ENCODE measurements around the gene IHH.
A peak's percentile ranks its signal among the peaks of the same experiment; 100 is the strongest.

IHH gene

DNA sequence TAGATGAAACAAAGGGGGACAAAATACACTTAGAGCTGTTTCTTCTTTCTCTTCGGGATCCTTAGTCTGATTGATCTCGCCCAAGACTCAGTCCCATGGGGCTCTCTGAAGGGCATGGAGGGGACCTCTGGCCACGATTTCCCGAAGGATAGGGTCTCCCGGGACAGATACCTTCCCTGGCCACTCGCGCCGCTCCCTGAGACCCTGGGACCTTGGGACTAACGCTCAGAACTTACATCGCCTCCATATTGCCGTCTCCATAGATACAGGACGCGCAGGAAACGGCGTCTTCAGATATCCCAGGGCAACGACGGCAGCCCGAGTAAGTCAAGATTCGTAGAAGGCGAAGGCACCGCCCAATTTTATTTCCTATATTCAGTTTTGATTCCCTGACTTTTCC, 19.5 kb downstream of the IHH start, which contains the start of gene CFAP65:
TSS of gene CFAP65 (minus strand) at position 265 of the 400 bp plus-strand sequence. CDS start 2,468 bp downstream, outside the sequence.
- no peak for DNase-seq (ENCODE audit: extremely low read depth in 1 of 2, low read depth in 1 of 2)

DNA sequence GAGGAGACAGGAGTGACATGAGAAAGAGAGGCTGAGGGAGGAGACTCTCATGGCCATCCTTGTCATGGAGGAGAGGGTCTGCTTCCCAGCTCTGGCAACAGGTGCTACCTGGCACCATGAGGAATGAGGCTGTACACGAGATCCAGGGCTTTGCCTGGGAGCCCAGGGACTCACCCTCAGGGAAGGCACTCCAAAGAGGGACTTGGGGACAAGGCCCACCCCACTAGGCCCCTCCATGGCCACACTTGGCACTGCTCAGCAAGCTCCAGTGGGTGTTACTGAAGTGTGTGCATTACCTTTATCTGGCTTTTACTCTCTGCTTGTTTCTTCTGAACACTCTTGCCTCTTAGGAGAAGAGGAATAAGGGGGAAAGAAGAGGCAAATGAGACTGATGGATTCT, 22.1 kb downstream of the IHH start:
- DNase-seq (ENCODE audit: extremely low read depth in 1 of 2, low read depth in 1 of 2) = no peak

GRCh38 chr2:219037783-219038499, 22.8 kb downstream of the IHH start:
- no peak for DNase-seq (ENCODE audit: extremely low read depth in 1 of 2, low read depth in 1 of 2)

- no peak for DNase-seq (ENCODE audit: extremely low read depth in 1 of 2, low read depth in 1 of 2)
These were observed 24.8 kb downstream of the IHH start for GRCh38 chr2:219035942-219036341.

- no peak for DNase-seq (ENCODE audit: extremely low read depth in 1 of 2, low read depth in 1 of 2)
These were observed 25.9 kb downstream of the IHH start for GRCh38 chr2:219034823-219035222.

- no peak for DNase-seq (ENCODE audit: extremely low read depth in 1 of 2, low read depth in 1 of 2)
These were observed 28.5 kb downstream of the IHH start for GRCh38 chr2:219032051-219032745.

- DNase-seq (ENCODE audit: extremely low read depth in 1 of 2, low read depth in 1 of 2) = no peak
These were observed 29.5 kb downstream of the IHH start for GRCh38 chr2:219031005-219031738.

GRCh38 chr2:219030177-219030940, 30.4 kb downstream of the IHH start:
- no peak for DNase-seq (ENCODE audit: extremely low read depth in 1 of 2, low read depth in 1 of 2)

- peak; percentile 28 to 61 for DNase-seq (ENCODE audit: extremely low read depth in 1 of 2, low read depth in 1 of 2)
These were observed 30.9 kb downstream of the IHH start for GRCh38 chr2:219029829-219030165.

- DNase-seq (ENCODE audit: extremely low read depth in 1 of 2, low read depth in 1 of 2) = no peak
These were observed 31.5 kb downstream of the IHH start for GRCh38 chr2:219028996-219029828.

DNA sequence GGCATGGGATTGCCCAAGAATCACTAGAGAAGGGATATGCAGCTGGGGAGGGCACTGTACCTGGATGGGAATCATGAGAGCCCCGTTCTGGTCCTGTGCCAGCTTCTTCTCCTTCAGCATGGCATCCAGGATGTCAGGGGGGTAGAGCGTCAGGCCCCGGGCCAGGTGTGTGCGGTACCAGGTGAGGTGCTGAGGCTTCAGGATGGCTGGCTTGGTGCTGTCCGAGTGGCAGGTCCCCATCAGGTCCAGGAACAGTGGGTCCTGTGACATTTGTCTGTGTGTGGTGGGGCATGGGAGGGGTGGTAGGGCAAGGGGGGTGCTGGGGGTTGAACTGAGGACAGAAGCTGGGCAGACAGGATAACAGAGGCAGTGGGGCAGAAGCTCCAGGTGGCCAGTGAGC, 32.6 kb downstream of the IHH start:
- no peak for DNase-seq (ENCODE audit: extremely low read depth in 1 of 2, low read depth in 1 of 2)

DNA sequence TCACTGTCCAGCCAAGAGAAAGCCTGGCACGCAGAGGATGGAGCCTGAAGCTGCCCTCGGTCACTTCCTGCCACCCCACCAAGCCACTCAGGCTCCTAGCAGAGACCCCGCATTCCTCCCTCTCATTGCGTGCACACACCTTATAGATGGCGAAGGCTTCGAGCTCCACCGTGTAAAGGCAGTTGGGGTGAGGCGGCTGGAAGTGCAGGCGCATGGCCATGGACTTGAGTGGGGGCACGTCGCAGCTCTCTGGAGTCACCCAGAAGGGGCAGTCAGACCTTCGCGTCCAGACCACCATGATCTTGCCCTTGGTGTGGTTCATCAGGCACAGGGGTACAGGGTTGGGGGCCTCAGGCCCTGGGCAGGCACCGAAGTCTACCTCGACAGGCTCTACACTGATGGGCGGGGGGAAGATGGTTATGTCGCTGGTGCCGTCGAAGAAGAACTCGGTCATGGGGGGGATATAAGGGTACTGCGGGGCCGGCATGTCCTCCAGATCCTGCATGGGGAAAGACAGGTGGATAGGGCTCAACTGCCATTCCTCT, 33.1 kb downstream of the IHH start:
- no peak for DNase-seq (ENCODE audit: extremely low read depth in 1 of 2, low read depth in 1 of 2)

- no peak for DNase-seq (ENCODE audit: extremely low read depth in 1 of 2, low read depth in 1 of 2)
These were observed 33.8 kb downstream of the IHH start for GRCh38 chr2:219026946-219027345.

DNA sequence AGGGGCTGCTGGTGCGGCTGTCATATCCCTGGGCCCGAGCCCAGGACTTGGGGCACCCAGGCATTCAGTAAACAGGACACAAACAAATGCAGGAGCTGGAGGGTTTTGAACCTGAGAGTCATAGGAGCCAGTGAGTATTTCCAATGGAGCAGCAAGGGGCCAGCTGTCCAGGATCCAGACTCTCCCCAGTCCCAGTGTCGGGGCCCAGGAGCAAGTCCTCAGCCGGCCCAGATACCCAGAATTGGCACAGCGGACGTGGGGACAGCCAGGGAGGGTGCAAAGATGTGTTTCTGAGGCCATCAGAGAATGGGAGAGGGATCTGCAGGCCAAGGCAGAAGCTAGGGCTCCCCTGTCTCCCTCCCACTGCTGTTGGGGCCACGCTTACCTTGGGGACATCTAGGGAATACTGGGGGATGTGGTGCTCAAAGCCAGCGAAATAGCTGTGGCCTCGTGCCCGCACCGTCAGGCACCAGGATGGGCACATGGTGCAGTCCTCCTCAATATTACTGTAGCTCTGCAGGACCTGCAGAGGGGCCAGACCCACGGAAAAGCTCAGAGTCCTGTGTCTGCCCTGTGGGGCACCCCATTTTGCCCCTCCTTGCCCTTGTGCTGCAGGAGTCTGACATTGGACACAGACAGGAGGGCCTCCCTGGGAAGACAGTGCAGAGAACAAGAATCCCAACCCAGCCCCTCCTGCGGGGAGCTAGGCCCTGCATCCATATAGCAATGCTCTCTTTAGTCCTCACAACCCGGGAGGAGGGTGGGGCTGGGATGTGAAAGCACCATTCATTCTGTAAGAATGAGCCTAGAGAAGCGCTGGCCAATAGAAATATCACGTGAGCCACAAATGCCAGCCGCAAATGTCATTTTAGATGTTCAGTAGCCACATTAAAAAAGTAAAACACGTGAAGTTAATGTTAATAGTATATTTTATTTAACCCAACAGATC, 34.8 kb downstream of the IHH start:
- DNase-seq (ENCODE audit: extremely low read depth in 1 of 2, low read depth in 1 of 2) = no peak

DNA sequence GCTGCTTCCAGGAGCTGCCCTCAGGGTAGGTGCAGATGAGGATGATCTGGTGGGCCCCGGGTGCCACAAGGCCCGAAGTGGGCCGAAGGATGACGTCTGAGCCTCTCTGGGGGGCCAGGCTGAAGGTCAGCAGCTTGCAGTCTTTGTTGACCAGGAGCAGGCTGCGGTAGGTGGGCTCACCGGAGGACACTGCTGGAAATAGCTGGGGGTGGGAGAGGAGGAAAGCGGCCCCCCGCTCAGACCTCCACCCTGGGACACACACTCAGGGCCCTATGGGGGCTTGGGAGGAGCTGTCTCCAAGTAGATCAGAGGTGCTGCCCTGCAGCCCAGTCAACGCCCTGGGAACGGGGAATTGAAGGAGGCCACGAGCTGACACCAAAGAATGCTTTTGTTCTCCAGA, 36.7 kb downstream of the IHH start:
- DNase-seq (ENCODE audit: extremely low read depth in 1 of 2, low read depth in 1 of 2) = no peak

DNA sequence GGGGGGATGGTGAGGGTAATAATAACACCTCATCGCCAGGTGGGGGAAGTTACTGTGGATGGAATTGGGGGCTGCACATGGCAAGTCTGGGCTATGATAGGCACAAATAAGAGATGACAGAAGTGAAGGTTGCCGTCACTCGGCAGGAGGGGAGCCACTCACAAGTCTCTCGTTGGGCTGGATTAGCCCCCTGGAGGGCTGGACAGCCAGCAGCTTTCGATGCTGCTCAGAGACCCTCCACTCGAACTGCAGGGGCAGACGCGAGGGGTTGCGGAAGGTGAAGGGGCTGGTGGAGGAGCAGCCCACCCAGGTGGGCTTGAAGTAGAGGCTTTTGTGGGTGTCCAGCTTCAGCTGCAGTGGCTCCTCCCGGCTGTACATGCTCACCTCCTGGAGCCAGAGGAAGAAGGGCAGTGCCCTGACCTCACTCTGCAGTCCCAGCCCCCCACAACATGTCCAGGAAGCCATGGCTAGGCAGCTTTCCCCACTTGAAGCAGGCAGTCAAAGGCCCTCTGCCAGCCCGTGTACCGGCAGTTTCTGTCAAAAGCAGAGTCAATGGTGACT, 37.6 kb downstream of the IHH start:
- no peak for DNase-seq (ENCODE audit: extremely low read depth in 1 of 2, low read depth in 1 of 2)

GRCh38 chr2:219022616-219023015, 38.1 kb downstream of the IHH start:
- DNase-seq (ENCODE audit: extremely low read depth in 1 of 2, low read depth in 1 of 2) = no peak

GRCh38 chr2:219022041-219022440, 38.7 kb downstream of the IHH start:
- no peak for DNase-seq (ENCODE audit: extremely low read depth in 1 of 2, low read depth in 1 of 2)

DNA sequence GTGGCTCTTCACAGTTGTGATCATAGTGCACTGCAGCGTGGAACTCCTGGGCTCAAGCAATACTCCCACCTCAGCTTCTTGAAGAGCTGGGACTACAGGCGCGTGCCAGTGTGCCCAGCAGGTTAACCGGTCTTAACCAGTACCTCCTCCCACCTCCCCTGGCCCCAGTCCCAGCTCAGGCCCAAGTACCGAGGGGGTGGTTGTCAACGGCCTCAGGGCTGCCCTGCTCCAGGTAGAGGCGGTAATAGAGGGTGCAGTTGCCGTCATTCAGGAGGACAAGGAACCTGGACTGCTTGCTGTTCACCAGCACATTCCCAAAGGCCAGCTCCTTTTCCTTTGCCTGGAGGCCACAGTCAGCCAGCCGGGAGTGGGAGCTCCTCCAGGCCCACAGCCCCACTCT, 39.1 kb downstream of the IHH start:
- no peak for DNase-seq (ENCODE audit: extremely low read depth in 1 of 2, low read depth in 1 of 2)

All from activated CD8-positive, alpha-beta memory T cell treated with anti-CD3 and anti-CD28 coated beads for 1 hour (primary cell).